Occipital lobe (tissue), 2 donors: ENCODE measurements around the gene CEP135. TPM values are rescaled to one million over a fixed set of nuclear protein-coding genes. Genes with fewer than 3 reads are reported as not detected.
A peak's percentile ranks its signal among the peaks of the same experiment; 100 is the strongest.

ENCODE experiments used
- DNase-seq: peaks from one replicate; lab custom pipeline; 2025; lab: John Stamatoyannopoulos, UW
- total RNA-seq: library from RNA; depleted of rRNA; stranded (reverse); fragments of >200 nt; gene quantifications from one replicate; pipeline ENCODE4 v1.2.3, GENCODE V29; 2014

The CEP135 gene
- total RNA-seq, 1 donor from 2014 or later = 42.0 TPM

DNA sequence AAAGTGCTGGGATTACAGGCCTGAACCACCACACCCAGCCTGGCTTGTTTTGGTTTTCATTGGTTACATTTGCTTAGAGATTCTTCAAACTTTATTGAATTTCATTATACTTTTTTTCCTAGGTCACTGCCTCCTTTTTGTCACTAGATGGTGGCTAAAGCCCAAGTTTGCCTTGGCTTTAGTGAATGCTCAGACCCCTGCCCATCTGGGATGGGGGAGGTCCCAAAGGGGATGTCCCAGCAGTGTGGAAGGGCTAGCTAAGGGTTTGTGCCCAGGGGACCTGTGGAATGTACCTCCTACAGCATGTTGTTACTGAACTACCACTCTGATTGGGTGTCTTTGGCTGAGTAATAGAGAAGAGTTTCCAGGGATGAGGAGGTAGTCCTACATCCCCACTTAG, 58.4 kb downstream of the CEP135 start:
- no peak for DNase-seq

DNA sequence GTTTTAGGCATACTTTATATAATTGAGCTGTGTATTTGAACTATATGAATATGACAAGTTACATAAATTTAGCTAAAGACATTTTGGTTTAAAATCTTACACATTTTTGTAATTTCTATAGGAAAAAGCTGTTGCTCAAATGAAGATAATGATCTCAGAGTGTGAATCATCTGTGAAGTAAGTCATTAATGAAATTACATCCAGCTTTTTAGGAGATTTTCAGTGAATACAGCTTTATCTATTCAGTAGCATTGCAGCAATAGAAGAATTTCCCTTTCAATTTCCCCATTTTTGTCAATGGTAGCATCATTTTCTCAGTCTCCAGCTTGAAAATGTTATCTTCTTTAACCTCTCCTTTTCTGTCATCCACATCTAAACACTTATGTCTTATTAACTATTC, 59.5 kb downstream of the CEP135 start:
- DNase-seq = no peak

DNA sequence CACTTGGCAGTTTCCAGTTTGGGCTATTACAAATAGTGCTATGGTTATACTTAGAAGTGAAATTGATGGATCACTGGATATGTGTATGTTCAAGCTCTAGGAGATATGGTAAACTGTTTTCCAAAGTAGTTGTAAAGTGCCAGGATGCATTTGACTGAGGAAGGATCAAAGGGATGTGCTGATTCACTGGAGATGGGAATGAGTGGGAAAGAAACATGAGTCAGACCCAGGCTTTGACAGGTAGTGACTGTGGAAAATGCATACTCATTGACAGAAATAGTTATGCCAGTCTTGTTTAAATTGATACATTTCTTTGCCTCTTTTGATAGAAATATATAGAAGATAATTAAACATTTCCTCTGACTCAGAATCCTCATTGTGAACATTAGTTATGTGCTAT, 77.9 kb downstream of the CEP135 start:
- DNase-seq = no peak

DNA sequence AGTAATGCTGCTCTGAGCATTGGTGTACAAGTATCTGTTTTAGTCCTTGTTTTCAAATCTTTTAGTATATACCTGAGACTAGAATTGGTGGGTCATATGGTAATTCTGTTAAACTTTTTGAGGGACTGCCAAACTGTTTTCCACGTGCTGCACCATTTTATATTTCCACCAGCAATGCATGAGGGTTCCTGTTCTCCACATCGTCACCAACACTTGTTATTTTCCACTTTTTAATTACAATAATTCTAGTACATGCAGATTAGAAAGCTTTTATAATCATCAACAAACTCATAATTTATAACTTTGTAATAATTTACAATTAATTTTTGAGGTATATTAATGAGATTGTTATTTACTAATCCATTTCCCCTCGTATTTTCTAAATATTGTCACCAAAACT, 79.4 kb downstream of the CEP135 start:
- DNase-seq = no peak

DNA sequence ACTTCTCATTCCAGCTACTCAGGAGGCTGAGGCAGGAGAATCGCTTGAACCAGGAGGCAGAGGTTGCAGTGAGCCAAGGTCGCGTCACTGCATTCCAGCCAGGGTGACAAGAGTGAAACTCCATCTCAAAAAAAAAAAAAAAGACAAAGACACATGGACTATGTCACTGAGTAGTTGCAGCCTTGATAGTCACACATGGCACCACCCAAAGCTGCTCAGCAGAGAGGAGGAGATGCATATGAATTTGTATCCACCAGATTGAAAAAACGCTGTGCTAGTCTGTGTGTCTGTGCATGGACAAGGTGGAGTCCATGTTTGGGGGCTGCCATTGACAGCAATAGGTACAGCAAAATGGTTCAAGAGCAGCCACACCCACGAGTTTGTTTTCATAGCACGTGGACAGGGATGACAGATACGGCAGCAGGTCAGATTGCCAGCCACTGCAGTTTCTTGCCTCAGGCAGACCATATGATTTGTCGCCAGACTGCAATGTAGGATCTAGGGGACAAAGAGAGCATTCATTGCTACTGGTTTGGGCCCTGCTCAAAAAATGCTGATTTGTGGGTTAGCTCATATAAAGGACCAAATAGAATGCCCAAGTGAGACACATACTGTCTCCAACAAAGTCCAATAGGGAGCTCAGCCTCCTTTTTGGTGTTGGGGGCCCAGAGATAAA, 89.9 kb downstream of the CEP135 start:
- no peak for DNase-seq

DNA sequence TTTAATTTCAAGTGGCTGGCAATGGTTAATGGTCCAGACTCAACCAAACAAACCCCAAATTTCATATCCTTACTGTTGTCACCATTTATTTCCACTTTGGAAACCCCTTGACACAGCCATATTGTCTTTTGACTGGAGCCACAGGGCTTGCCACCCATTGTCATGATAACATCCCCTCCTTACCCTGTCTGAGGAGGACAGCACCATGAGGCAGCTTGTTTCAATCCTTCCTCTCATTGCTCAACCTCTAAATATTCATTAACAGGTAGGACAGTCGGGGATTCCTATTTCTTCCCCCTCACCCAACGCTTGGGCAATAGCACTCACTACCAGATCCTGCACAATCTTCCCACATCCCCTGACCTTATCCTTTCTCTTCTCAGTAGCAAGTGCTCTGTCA, 92.1 kb downstream of the CEP135 start:
- DNase-seq = no peak

DNA sequence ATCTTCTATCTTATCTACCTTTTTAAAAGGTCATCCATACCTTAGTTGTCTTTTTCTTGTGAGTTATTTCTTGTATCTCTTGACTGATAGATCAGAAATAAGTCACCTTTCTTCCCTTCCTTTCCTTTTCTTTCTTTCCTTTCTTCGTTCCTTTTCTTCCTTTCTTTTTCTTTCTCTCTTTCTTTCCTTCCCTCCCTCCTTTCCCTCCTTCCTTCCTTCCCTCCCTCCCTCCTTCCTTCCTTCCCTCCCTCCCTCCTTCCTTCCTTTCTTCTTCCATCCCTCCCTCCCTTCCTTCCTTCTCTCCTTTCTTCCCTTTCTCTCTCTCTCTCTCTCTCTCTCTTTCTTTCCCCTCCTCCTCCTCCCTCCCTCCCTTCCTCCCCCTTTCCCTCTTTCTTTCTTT, 93.5 kb downstream of the CEP135 start:
- DNase-seq = no peak

DNA sequence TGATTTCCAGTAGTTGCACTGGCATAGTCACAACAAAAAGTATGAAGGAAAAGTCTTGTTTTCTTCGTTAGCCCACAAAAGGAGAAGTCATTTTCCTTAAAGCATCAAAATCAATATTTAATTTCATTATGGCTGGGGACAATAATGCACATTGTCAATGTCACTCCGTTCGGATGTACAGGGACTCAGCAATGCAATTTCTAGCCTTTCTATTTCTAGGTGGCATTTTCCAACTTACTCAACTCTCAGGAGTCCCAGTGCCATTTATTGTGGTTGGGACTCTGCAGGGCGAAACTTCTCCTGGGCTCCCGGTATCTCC, 99.6 kb downstream of the CEP135 start:
- no peak for DNase-seq

DNA sequence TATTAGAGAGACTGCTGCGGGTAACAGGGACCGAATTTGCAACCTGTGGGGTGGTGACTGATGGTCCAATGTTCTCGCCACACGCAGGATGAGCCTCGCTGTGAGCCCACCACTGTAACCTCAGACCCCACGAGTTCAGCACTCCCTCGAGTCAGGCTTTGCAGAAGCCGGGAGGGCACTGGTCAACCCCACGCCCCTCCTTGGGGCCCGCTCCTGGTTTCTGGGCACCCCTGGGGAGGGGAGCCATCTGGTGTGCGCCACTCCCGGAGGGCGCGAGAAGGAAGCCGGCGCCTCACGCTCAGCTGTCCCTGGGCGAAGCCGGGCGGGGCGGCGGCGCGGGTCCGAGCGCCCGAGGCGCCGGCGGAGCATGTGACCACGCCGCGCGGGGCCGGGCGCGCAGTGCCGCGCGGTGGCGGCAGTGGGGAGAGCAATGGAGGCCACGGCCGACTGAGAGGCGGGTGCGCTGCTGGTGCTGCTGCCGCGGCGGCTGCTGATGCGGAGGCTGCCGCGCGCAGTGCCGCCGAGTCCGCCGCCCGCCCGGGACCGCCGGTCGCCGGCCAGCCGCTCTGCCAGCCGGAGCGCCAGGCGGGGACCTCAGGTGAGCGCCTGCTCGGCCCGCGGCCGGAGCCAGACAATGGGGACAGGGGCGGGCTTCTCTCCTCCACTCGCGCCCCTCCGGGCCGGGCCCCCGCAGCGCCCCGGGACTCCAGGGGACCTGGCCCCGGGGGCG, 100.1 kb downstream of the CEP135 start:
- DNase-seq = peak; percentile 33

DNA sequence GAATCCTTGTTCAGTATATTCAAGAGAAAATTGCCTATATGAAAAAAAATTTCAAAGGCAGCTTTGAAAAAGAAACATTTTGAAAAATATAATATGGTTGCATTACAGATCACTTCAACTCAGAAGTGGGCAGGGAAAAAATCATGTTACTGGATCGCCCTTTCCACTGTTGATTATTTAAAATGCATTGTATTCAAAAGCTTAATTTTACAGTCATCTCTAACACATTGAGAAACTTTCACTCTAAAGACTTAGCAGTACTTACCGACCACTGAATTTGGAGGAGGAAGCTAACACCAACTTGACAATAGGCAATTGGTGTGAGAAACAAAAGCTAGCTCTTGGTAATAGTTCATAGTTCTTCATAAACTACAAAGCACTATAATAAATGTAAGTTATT, 101.9 kb downstream of the CEP135 start:
- DNase-seq = no peak

DNA sequence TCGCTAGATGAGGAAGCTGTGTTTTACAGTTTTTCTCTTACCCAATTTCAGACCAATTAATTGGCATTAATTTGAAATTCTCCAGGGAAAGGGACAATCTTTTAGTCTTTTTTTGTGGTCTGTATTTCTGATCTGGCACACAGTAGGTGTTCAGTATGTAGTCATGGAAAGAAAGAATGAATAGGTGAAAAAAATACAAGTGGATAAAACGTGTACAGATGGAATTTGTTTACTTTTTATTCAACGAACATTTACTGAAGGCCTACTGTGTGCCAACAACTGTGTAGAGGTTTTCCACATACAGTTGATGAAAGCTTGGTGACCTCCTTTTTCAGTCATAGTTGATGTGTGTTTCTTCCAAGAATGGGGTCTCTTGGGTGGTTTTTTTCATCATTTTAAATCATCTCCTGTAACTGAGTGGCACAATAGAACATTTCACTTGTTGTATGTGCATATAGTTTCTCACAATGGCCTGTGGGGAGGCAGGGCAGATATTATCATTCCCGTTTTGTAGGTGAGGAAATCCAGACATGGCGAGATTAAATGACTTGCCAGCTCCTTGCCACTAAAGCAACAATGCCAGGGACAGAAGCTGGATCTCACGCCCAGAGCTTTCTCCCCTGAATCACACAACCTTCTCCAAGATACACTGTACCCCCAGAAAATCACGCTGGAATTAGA, 102.4 kb downstream of the CEP135 start:
- no peak for DNase-seq

DNA sequence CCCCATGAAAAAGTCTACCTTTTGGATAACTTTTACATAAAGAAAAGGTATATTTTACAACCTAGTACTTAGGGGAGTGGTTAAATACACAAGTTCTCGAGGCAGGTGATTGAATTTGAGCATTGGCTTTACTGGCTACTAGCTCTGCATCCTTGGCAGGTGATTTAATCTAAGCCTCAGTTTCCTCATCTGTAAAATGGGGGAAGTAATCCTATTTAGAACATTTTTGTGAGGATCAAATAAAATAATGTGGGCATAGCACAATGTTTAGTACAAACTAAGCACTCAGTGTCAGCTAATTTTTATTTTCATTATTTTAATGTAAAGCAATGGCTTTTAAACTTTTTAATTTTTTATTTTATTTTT, 102.9 kb downstream of the CEP135 start:
- no peak for DNase-seq

DNA sequence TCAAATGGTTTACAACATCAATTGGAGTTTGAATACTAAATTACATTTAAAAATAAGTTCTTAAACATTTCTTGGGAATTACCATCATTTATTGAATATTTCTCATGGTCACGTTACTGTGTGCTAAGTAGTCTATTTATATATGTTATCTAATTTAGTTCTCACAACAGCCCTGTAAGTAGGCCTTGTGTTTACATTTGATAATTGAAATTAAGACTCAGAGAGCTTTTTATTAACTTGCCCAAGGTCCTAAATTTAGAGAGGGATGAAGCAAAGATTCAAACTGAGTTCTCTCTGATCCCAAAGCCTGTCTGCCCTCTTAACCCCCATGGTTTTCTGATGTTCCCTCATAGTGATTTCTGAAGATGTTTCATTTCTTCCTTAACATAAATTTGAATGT, 103.7 kb downstream of the CEP135 start:
- DNase-seq = no peak

DNA sequence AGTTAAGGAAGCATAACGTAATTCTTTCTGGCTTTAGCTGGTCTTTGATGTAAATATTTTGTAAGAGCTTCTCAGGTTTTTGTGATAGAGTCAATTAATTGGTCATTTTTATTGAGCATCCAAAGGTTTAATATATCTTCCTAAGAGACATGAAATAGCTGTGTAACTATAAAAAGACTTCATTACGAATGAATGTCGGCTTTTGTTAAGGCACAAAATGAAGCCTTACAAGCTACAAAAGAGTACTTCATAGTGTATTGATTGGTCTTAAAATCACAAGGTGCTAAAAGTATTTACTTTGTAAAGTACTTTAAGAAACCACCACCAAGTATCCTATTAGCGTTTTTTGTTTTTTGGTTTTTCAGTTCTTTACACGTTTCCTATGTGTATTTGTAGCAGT, 104.2 kb downstream of the CEP135 start:
- DNase-seq = no peak

DNA sequence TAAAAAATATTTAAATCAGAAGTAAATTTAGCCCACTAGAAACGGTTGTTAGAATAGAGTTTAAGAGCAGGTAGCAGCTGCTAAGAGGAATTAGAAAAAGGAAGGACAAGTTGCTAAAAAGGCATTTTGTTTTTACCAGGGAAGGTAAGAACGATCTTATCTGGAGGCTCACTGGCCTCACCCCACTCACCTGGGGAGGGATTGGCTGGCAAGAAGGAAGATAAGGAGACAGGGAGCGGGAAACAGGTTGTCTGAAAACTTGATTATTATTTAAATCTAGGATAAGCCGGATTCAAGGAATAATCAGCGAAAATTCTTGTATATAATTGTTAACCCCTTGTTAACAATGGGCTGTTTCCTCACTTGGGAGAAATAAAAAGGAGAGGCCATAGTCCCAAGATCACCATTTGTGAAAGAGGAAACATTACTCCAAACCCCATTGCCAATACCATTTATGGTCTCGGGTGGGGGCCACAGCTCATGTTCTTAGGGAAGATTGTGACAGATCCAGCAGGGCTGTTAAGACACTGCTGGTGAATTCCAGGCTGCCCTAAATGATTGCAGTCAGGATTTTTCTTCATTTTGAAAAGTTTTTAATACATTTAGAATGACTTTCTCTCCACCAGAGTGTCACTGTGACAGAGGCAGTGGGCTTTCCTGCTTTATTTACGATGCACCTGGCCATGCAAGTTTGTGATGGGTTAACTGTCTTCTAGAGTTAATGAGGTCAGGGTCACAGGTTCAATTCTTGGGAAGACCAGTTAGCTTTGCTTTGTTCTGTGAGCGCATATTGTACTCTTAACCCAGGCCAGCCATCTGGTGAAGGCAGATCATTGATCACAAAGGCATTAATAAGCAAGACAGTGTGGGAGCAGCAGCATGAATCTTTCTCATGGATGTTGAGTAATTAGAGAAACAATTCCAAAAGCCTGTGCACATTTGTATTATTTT, 106.6 kb downstream of the CEP135 start:
- no peak for DNase-seq

DNA sequence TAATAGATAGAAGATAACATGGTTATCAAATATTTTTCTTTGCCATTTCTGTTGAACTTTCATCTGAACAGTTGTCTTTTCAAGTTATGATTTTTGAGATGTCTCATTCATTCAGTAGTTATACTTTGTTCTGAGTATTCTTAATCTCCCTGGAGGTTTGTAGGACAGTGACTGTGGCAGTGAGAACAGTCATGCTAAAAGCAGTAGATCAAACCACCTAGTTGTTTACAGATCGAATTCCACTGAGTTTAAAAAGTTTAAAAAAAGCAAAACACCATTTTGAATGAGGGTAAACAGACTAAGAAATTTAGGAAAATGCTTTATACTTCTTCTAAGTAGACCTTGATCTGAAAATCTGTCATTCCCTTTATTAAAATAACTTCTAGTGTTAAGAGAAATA, 107.2 kb downstream of the CEP135 start:
- DNase-seq = no peak

DNA sequence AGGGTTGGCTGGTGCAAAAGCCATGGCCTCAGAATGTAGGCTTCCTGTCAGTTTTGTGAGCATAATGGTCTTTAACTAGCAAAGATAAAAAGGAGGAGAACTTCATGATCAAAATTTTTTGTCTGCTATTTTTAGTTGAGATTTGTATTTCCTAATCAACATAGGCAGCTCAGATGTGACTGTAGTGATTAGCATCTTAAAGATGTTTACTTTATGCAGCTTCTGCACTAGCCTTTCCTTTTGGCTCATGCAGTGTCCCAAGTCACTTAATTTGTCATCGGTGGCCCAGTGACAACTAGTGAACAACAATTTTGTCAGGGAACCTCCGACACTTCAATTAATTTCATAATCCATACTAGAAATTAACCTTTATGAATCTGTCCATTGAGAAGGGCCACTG, 109.8 kb downstream of the CEP135 start:
- no peak for DNase-seq

DNA sequence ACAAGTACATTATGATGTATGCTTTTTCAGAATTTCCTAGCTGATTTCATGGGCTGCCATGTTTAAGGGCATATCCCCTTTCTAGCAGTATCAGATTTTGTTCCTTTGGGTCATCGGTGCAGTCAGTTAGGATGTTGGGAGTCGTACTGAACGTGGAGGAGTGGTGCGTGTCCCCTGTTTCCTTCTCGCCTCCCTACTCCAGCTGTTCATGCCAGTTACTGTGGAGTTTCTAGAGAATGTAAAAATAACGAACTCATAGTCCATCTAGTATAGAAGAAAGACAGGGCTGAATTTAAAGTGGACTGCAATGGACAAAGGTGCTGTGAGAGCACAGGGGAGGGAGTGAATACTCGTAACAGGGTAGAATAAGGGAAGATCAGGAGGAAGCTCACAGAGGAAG, 111.3 kb downstream of the CEP135 start:
- DNase-seq = no peak

DNA sequence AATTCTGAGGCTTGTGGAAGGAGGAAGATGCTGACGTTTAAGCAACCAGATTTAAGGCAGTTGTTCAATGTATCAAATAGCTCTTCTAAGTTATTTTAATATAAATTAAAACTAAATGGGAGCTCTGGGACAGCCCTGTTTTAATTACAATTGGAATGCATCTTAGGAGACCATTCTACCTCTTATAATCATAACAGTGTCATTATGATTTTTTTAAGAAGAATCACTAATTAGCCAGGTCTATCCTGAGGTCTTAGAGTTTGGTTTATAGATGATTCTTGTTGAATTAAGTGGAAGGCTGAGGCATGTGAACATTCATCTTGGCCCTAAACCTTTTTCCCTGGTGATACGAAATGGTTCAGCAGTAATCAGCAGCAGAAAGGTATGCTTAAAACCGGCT, 113.4 kb downstream of the CEP135 start:
- DNase-seq = no peak

DNA sequence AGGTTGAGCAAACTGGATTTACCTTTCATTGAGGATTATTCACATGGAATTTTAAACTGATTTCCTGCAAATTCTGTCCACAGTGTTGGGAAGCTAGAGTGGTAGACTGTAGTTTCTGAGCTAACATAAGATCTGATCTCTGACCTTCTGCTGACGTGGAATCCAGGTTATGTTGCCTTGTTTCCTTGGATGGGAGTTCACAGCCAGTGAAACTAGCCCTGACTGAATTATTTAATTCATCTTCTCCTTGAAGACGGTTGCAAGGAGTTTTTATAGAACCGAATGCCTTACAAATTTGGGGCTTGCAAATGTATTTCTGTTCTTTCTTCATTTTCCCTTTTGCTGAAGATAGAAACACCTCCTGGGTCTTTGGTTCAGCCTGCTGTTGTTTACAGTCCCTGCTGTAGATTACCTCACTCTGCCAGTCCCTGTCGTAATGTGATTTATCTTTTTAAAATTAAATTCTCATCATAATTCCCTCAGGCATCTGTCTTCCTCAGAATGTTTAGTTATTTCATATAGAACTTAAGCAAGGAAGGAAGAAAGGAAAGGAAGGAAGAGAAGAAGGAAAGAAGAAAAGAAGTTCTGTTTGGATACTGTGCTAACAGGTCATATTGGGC, 113.9 kb downstream of the CEP135 start:
- no peak for DNase-seq

DNA sequence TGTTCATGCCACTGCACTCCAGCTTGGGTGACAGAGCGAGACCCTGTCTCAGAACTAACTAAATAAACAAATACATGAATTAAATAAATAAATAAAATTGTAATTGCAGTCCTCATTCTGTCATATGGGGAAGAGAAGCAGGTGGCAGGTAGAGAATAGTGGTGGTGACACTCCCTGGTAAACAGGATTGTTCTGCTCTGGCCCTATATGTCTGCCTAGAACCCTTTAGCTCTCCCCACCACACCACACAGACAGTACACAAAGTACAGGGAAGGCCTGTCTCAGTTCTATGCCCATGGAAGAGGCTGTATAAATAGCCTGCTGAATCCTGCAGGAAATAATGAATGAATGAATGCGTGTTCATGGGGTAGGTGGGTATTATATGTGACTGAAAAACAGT, 117.7 kb downstream of the CEP135 start:
- no peak for DNase-seq

DNA sequence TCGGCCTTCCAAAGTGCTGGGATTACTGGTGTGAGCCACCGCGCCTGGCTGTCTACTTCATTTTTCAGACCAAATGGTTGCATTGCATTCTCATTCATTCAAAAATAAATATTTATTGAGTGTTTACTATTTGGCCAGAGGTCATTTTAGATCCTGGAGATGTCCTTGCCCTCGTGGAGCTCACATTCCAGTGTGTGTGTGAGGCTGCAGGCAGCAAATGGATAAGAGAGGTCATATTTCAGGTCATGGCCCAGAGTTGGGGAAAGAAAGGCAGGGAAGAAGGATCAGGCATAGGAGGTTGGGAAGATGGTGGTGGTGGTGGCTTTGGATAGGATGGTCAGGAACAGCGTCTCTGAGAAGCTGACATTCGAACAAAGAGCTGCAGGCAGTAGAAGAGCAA, 119.1 kb downstream of the CEP135 start:
- no peak for DNase-seq
